PC-3 (cell line): Measurements from ENCODE around the gene SMG6. TPM values are rescaled to one million over a fixed set of nuclear protein-coding genes. Genes with fewer than 3 reads are reported as not detected.

Experiments
- ATAC-seq: fragments of 200-7000 bp; cut with Tn5 transposase; 2 replicates; pipeline ENCODE4 v1.9.1; 2020; ENCODE audit warnings: mild to moderate bottlenecking, moderate library complexity
- BruUV-seq: library from RNA; stranded (reverse); fragments of 400-500 nt; replicated peaks from 2 replicates; lab custom pipeline; 2021; lab: Mats Ljungman, UMichigan
- CTCF ChIA-PET: fragments of 300-600 bp; sonication (Branson Sonifier 250); formaldehyde crosslinking; loops from one replicate; lab custom pipeline; 2022; ENCODE audit warnings: antibody characterized with exemption; lab: Charles Lee
- POLR2A ChIA-PET: fragments of 300-600 bp; sonication (Branson Sonifier 250); formaldehyde crosslinking; loops from one replicate; lab custom pipeline; 2022; ENCODE audit warnings: antibody characterized with exemption; ENCODE audit not compliant: unreplicated experiment; lab: Charles Lee
- DNase-seq: peaks from one replicate; pipeline ENCODE4 v3.0.0-alpha.2; 2015
- H2AFZ ChIP-seq: fragments of 300-600 bp; sonication (generic); 2 replicates; pipeline ENCODE4 v1.6.0; 2016; ENCODE audit warnings: antibody characterized with exemption, low read length
- H3F3A ChIP-seq: fragments of 300-600 bp; sonication (generic); one replicate; pipeline ENCODE4 v1.6.0; 2017; ENCODE audit warnings: antibody characterized with exemption, low read length, control low read depth, mild to moderate bottlenecking; ENCODE audit not compliant: unreplicated experiment
- H3K27ac ChIP-seq: fragments of 300-600 bp; sonication (generic); 2 replicates; pipeline ENCODE4 v1.5.1; 2016; ENCODE audit warnings: mild to moderate bottlenecking, low read length
- H3K27me3 ChIP-seq: fragments of 300-600 bp; sonication (generic); 2 replicates; pipeline ENCODE4 v1.6.1; 2016; ENCODE audit warnings: low read length, mixed read lengths
- H3K36me3 ChIP-seq: fragments of 300-600 bp; sonication (generic); 2 replicates; pipeline ENCODE4 v1.6.1; 2016; ENCODE audit warnings: low read depth, mixed run types, low read length, mixed read lengths
- H3K4me1 ChIP-seq: fragments of 300-600 bp; sonication (generic); 2 replicates; pipeline ENCODE4 v1.5.1; 2016; ENCODE audit warnings: low read length; ENCODE audit not compliant: insufficient read depth
- H3K4me2 ChIP-seq: fragments of 300-600 bp; sonication (generic); 2 replicates; pipeline ENCODE4 v1.6.0; 2016; ENCODE audit warnings: low read length
- H3K4me3 ChIP-seq: fragments of 300-600 bp; sonication (generic); 2 replicates; pipeline ENCODE4 v1.5.1; 2016; ENCODE audit warnings: mild to moderate bottlenecking, low read length, mixed read lengths
- H3K79me2 ChIP-seq: fragments of 300-600 bp; sonication (generic); 2 replicates; pipeline ENCODE4 v1.6.1; 2017; ENCODE audit warnings: low read length, mixed read lengths
- H3K9ac ChIP-seq: fragments of 300-600 bp; sonication (generic); 2 replicates; pipeline ENCODE4 v1.6.0; 2016; ENCODE audit warnings: mild to moderate bottlenecking, low read length
- H3K9me2 ChIP-seq: fragments of 300-600 bp; sonication (generic); replicated peaks from 2 replicates; pipeline ENCODE4 v1.6.1; 2016; ENCODE audit warnings: mixed run types, low read length, mixed read lengths
- H3K9me3 ChIP-seq: fragments of 300-600 bp; sonication (generic); 2 replicates; pipeline ENCODE4 v1.6.1; 2016; ENCODE audit warnings: low read length, mixed read lengths
- H4K20me1 ChIP-seq: fragments of 300-600 bp; sonication (generic); 2 replicates; pipeline ENCODE4 v1.6.1; 2016; ENCODE audit warnings: low read length, mixed read lengths
- CTCF ChIP-seq: fragments of 300-600 bp; sonication (generic); conservative IDR thresholded peaks from 2 replicates; pipeline ENCODE4 v1.5.1; 2017; ENCODE audit warnings: antibody characterized with exemption, low read depth, mild to moderate bottlenecking, low read length
- EZH2 ChIP-seq: fragments of 300-600 bp; sonication (generic); IDR thresholded peaks from one replicate; pipeline ENCODE4 v1.6.1; 2017; ENCODE audit warnings: antibody characterized with exemption, mild to moderate bottlenecking, low read length; ENCODE audit not compliant: unreplicated experiment
- EZH2phosphoT487 ChIP-seq: fragments of 300-600 bp; sonication (generic); IDR thresholded peaks from 2 replicates; pipeline ENCODE4 v1.6.1; 2018; ENCODE audit warnings: mild to moderate bottlenecking, antibody characterized with exemption, low read length, borderline replicate concordance
- intact Hi-C: fragments of 100-400 bp; cut with micrococcal nuclease; formaldehyde crosslinking; loops from 2 replicates; pipeline ENCODE4 v1.9.0; 2023
- total RNA-seq: library from RNA; depleted of rRNA; stranded (reverse); fragments of >200 nt; gene quantifications from 2 replicates; pipeline ENCODE4 v1.2.3, GENCODE V29; 2014

The SMG6 gene
- total RNA-seq, 1 experiment from 2014 or later, result 13.4 TPM

GRCh38 chr17:2028737-2029136 is 274.8 kb downstream of the SMG6 start:
- TF ChIP-seq CTCF (no peak), EZH2 (no peak), EZH2phosphoT487 (no peak)
- Histone ChIP-seq H3K27me3 (no peaks in the 10 kb centered on the region), H3K4me2 (no peak overlapping the region), H3K27ac (no peak overlapping the region), H3K9me2 (no peaks in the 10 kb centered on the region), H3K79me2 (peaks cover 36% of the 10 kb centered on the region), H3F3A (no peaks in the 10 kb centered on the region), H3K4me1 (peaks cover 6% of the 10 kb centered on the region; the same call in 1 of the 2 replicates), H4K20me1 (no peaks in the 10 kb centered on the region), H3K4me3 (no peak overlapping the region), H3K36me3 (no peaks in the 10 kb centered on the region), H3K9me3 (no peaks in the 10 kb centered on the region), H3K9ac (no peak overlapping the region), H2AFZ (no peak overlapping the region)
- no TSS peak for BruUV-seq
- DNase-seq (no peak), ATAC-seq (no peak)
- ChIA-PET CTCF (interaction anchor here (0.9 kb wide), 1 partner anchor 120 kb away, joined by 3 read pairs; no protein-coding TSS in a partner anchor), POLR2A (no interaction called here)
- intact Hi-C loops, result no loop called here

DNA sequence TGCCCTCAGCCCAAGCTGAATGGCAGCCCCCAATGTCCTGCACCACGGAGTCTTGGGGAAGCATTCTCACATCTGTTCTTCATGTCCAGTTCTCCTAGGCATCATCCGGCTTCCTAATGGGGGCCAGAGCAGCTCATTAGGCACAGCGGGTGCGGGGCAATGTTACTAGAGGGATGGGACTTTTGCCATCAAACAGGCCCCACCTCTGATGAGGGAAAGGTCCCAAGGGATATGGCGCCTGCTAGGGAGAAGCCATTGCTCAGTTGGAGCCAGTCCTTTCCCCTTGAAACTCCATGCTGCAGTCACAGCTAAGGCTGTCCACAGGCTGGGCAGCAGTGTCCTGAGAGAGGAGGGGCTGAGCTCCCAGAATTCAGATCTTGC is 275.4 kb downstream of the SMG6 start:
- intact Hi-C loops, result no loop called here
- H3K27me3 ChIP-seq, result no peaks in the 10 kb centered on the region
- no peak overlapping the region for H3K4me3 ChIP-seq
- peaks cover 39% of the 10 kb centered on the region for H3K79me2 ChIP-seq
- DNase-seq (no peak), ATAC-seq (no peak)
- no peaks in the 10 kb centered on the region for H4K20me1 ChIP-seq
- no peaks in the 10 kb centered on the region for H3K9me2 ChIP-seq
- H2AFZ ChIP-seq, result no peak overlapping the region
- no peaks in the 10 kb centered on the region for H3K36me3 ChIP-seq
- H3K27ac ChIP-seq, result no peak overlapping the region
- ChIA-PET CTCF (no interaction called here), POLR2A (no interaction called here)
- no peaks in the 10 kb centered on the region for H3K9me3 ChIP-seq
- TF ChIP-seq EZH2 (no peak), CTCF (no peak)
- peaks cover 6% of the 10 kb centered on the region; the same call in 1 of the 2 replicates for H3K4me1 ChIP-seq
- no peaks in the 10 kb centered on the region for H3F3A ChIP-seq
- no peak overlapping the region for H3K4me2 ChIP-seq
- BruUV-seq, result no TSS peak
- no peak overlapping the region for H3K9ac ChIP-seq

- intact Hi-C loops, result no loop called here
- DNase-seq (no peak), ATAC-seq (no peak)
Observed at GRCh38 chr17:2027528-2028233, 275.9 kb downstream of the SMG6 start.

More at GRCh38 chr17:2027528-2028233, 275.9 kb downstream of the SMG6 start:
- H3K27me3 ChIP-seq, result no peaks in the 10 kb centered on the region
- H3K9ac ChIP-seq, result no peak overlapping the region
- peaks cover 6% of the 10 kb centered on the region; the same call in 1 of the 2 replicates for H3K4me1 ChIP-seq
- no peaks in the 10 kb centered on the region for H3F3A ChIP-seq
- no peaks in the 10 kb centered on the region for H3K9me2 ChIP-seq
- ChIA-PET POLR2A (no interaction called here), CTCF (no interaction called here)
- H3K4me2 ChIP-seq, result no peak overlapping the region
- no peak overlapping the region for H3K4me3 ChIP-seq
- no TSS peak for BruUV-seq
- TF ChIP-seq EZH2 (no peak), CTCF (no peak), EZH2phosphoT487 (no peak)
- no peak overlapping the region for H3K27ac ChIP-seq
- no peaks in the 10 kb centered on the region for H3K36me3 ChIP-seq
- H4K20me1 ChIP-seq, result no peaks in the 10 kb centered on the region
- H3K79me2 ChIP-seq, result peaks cover 44% of the 10 kb centered on the region
- no peaks in the 10 kb centered on the region for H3K9me3 ChIP-seq
- H2AFZ ChIP-seq, result no peak overlapping the region
